ENCODE measurements around the gene FCGBP.

DNA sequence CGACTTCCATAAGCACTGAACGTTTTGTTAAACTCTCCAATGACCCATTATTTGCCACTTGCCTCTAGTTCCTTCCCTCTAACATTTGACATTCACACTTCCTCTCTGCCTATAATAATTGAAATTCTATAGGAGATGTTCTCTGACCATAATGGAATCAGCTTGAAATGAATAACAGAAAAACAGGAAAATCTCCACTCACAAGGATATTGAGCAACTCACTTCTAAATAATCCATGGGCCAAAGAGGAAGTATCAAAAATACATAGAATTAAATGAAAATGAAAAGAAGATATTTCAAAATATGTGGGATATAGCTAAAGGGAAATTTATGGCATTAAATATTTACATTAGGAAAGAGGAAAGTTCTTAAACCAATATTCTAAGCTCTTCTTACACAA lies 3.4 kb upstream of the FCGBP start:
- no peak for TF ChIP-seq POLR2A (IDR thresholded peaks at IDR 0.05; ENCODE audit: low read depth, low read length)
- TF ChIP-seq POLR2AphosphoS5 (IDR thresholded peaks at IDR 0.05; ENCODE audit: low read depth, low read length) = no peak
- no peak for TF ChIP-seq TAF1 (IDR thresholded peaks at IDR 0.05; ENCODE audit: low read depth, low read length)
- no peak for TF ChIP-seq SPI1 (IDR thresholded peaks at IDR 0.05; ENCODE audit: low read depth, low read length)

Data from GM12891 (cell line).